Stimulated activated CD8-positive, alpha-beta memory T cell treated with anti-CD3 and anti-CD28 coated beads, Interleukin-12 subunit alpha, Interleukin-12 subunit beta, amount 100 ng/mL, for 24 hours (primary cell): ENCODE measurements around the gene SEMA3G.

Source experiments
- DNase-seq: peaks from one replicate; pipeline ENCODE4 v3.0.0-alpha.2; 2020; ENCODE audit errors: extremely low read depth

SEMA3G gene

DNA sequence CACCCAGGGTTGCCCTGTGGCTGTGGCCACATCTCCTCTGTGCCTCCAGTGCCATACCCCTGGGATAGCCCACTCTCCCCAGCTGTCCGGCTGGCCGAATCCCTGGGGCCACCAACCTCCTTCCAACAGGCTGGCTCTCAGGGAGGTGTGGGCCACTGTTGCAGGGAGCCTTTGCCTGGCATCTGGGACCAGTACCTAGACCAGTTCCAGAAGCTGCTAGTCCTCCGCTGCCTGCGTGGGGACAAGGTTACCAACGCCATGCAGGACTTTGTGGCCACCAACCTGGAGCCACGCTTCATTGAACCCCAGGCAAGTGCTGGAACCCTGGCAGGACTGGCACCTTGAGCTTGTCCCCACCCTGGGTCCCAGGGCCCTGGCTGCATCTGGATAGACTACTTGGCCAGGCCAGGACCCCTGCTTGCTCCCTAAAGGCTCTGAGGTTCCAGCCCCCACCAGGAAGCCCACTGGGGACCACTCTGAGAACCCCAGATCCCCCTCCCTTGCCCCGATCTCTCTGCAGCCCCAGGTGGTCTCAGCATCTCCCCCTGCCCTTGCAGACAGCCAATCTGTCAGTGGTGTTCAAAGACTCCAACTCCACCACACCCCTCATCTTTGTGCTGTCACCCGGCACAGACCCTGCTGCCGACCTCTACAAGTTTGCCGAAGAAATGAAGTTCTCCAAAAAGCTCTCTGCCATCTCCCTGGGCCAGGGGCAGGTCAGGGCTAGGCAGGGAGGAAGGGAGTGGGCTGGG, 50.0 kb downstream of the SEMA3G start:
- no peak for DNase-seq

GRCh38 chr3:52393959-52394670, 50.8 kb downstream of the SEMA3G start:
- DNase-seq, result no peak

DNA sequence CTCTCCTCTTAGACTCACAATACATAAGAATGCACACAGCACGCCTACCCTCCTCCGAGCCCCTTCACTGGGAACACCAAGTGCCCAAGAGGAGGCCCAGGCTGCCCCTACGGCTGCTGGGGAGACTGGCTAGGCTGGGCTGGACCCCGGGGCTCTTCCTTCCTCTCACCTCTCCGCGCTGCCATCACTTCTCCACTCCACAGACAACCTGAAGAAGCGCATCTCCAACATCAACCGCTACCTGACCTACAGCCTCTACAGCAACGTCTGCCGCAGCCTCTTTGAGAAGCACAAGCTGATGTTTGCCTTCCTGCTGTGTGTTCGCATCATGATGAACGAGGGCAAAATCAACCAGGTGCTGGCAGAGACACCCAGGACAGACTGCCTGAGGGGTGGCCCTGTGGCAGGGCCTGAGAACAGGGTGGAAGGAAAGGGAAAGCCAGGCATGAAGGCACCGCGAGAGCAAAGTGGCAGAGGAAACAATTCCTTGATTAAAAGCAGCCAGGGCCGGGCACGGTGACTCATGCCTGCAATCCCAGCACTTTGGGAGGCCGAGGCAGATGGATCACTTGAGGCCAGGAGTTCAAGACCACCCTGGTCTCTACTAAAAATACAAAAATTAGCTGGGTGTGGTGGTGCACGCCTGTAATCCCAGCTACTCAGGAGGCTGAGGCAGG, 51.6 kb downstream of the SEMA3G start:
- DNase-seq, result no peak

- no peak for DNase-seq
Observed at GRCh38 chr3:52392216-52392930, 52.5 kb downstream of the SEMA3G start.

- no peak for DNase-seq
Observed at GRCh38 chr3:52391096-52391495, 53.8 kb downstream of the SEMA3G start.

GRCh38 chr3:52388933-52389332, 56.0 kb downstream of the SEMA3G start:
- no peak for DNase-seq

DNA sequence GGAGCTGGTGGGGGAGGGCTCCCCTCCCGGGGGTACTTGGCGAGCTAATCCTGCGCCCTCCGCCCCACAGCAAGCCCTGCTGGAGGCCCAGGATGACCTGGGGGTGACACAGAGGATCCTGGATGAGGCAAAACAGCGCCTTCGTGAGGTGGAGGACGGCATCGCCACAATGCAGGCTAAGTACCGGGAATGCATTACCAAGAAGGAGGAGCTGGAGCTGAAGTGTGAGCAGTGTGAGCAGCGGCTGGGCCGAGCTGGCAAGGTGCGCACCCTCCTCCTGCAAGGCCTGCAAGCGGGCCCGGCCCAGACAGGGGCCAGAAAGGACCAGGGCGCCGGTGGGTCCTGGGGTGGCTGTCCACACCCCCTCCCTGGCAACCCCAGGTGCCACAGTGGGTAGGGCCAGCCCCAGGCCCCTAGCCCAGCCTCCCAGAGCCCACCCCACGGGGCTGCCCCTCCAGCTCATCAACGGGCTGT, 56.5 kb downstream of the SEMA3G start:
- no peak for DNase-seq

GRCh38 chr3:52387481-52387880, 57.4 kb downstream of the SEMA3G start:
- DNase-seq, result no peak

GRCh38 chr3:52385157-52385556, 59.7 kb downstream of the SEMA3G start:
- no peak for DNase-seq

DNA sequence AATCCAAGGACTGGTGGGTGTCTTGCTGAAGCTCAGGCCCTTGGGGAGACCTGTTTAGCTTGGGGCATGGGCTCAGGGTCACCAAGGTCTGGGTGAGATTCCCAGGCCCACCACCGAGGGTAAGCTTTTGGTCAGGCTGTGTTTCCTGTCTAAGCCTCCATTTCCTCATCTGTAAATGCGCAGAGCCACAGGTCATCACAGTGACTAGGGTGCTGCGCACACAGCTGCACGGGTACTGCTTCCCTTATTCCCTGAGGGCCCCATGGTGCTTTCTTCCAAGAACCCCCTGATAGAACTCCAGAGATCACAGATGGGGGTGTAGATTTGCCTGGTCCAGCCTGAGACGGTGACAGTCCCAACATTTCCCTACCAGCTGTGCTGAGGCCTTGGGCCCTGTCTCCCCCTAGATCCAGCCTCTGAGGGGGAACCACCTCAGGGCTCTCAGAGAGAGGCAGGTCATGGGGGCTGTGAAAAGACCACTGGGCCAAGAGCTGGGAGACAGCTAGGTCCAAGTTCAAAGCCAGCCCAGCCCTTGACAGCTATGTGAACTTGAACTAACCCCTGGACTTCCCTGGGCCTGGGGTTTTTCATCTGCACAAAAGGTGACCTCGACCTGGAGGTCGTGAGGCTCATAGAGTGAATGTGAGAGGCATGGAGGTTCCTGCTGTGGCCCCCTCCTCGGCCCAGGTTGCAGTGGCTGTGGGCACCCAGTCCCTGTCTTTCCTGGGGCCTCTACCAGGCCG, 60.7 kb downstream of the SEMA3G start:
- DNase-seq, result no peak

DNA sequence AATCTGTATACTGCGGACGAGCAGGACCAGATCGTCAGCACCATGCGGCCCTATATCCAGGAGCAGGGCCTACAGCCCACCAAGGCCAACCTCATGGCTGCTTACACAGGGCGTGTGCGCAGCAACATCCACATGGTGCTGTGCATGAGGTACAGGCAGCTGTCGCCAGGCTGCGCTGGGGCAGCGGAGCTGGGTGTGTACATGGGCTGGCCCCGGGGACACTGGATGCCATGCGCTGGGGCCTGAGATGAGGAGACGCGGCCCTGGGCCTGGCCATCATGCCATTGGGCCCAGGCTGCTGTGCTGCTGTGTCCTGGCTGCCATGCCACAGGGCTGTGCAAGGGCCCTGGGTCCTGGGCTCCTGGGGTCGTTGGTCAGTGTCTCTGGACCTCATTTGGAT, 61.5 kb downstream of the SEMA3G start:
- no peak for DNase-seq
